ENCODE measurements around the gene YPEL3. TPM values are rescaled to one million over a fixed set of nuclear protein-coding genes. Genes with fewer than 3 reads are reported as not detected.
"Not testable (repeated sequence)": the region's sequence is repeated elsewhere in the genome, so short reads cannot be mapped to it uniquely, and the experiment has no call there.

YPEL3 gene
- total RNA-seq, 1 donor from 2014 or later = 25.0 TPM

GRCh38 chr16:30116291-30117207 is 20.5 kb upstream of the YPEL3 start:
- DNase-seq = no peak

DNA sequence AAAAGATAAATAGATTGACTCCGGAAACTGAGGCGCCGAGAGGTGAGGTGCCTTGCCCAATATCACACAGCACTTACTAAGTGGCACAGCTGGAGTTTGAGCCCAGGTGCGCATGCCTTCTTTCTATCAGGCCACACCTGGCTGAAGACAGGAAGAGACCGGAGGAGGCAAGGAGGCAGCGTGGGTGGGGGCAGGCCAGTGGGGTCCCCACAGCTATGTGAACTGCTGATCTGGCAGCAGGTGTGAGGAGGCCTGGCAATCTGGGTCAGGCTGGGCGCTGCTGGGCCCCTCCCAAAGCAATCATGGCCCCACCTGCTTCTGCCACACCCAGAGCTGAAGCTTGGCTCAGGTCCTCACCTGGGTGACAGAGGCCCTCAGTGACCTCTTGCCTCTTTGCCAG is 19.2 kb upstream of the YPEL3 start:
- no peak for DNase-seq

GRCh38 chr16:30114833-30115232 is 18.8 kb upstream of the YPEL3 start:
- DNase-seq = not testable (repeated sequence)

- DNase-seq = no peak
Measured at GRCh38 chr16:30114411-30114810, 18.4 kb upstream of the YPEL3 start.

DNA sequence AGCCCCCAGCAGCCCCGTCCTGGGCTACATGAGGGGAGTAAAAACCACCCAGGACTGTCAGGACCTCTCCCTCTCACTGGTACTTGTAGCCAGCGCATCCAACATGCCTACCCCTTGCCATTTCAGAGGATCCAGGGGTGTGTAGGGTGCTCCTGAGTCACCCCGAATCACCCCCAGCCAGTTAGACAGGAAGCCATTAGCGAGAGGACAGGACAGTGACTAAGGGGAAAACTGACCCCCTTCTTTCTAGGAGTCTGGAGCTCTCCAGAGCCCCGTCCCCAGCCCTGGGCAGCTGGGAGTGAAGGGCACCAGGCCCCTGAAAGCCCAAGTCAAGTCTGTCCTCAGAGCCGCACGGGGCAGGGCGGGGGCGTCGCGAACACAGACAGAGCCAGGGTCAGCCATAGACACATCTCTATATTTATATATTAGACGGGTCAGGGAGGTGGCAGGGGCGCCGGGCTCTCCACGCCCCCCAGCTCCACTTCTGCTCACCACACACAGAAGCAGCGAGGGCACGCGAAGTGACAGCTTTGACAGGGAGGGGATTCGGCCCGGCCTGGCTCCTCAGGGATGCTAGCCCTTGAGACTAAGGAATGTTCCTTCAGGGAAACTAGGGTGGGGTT is 17.8 kb upstream of the YPEL3 start:
- no peak for DNase-seq

GRCh38 chr16:30113031-30113710 is 17.2 kb upstream of the YPEL3 start, which contains the start of gene GDPD3:
Gene GDPD3, minus strand, starts transcription at chr16:30113537. Its CDS starts 59 bp downstream, at chr16:30113478.
- DNase-seq = no peak

GRCh38 chr16:30112197-30113030 is 16.4 kb upstream of the YPEL3 start:
- peak; percentile 79 for DNase-seq

- DNase-seq = no peak
Measured at GRCh38 chr16:30110661-30111060, 14.6 kb upstream of the YPEL3 start.

DNA sequence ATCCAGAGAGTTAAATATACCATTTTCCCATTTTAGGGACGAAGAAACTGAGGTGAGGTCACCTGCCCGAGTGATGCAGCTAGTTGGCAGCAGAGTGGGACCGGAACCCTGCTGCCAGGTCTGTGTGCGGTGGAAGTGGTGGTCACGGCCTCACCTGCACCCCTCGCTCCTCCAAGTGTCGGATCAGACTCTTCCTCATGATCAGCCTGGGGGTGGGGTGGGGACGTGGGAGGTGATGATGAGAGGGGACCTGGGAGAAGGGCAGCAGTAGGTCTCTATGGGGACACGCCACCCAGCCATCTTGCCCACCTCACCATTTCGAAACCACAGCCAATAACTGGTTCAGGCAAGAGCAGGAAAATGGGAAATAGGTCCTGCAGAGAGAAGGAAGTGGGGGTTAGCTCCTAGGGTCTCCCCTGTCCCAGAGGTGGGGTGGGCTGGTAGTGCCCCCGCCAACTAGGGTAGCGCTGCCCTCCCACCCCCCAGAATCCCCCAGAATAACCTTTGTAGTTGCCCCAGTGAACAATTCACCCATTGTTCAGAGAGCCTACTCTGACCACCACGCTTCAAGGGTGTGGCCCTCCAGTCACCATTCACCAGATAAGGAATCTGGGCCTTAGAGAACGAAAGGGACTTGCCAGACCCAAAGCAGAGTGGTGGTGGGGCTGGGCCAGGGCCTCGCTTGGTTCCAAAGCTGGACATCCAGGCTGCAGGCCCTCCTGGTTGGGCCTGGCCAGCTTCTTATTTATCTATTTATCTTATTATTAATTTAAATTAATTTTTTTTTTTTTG is 12.2 kb upstream of the YPEL3 start:
- DNase-seq = no peak

- DNase-seq = no peak
Measured at GRCh38 chr16:30104492-30104891, 8.5 kb upstream of the YPEL3 start.

- no peak for DNase-seq
Measured at GRCh38 chr16:30104090-30104489, 8.1 kb upstream of the YPEL3 start.

- DNase-seq = peak; percentile 15
Measured at GRCh38 chr16:30096862-30097563, 1.0 kb upstream of the YPEL3 start.

DNA sequence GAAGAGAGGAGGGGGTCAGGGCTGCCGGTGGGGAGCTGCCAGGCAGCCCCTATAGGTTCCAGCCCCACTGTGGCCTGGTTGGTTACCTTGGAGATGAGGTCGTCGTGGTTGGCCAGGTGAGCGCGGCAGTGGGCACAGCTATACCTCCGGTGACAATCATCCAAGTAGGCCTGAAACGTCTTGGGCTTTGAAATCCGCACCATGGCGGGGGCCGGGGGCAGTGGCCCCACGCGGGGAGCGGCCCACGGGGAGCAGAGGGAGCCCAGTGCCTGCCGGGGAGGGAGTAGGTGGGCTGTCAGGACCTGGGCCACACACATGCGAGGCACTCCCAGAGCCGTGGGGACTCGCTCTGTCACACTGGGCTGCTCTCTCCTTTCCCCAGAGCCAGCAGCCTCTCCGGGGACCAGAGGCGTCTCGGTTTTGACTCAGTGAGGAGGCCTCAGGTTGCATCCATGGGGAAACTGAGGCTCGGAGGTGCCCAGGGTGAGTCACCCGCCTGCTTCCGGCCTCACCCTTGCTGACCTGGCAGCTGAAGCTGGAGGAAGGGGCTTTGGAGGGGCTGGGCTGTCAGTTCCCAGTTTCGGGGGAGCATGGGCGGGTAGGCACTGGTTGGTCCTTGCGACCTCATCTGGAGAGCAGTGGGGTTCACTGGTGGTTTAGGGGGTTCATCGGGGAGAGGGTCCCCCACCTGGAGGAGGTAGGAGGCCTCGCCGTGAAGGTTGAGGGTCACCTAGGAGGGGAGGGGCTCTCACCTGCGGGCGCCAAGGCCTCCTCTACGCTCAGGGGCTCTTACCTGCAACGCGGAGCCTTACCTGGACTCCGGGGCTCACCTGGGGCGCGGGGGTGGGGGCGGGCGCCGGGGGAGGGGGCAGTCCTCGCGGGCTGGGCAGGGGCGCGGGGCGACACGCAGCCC is 591 bp downstream of the YPEL3 start:
- peak; percentile 28 for DNase-seq

DNA sequence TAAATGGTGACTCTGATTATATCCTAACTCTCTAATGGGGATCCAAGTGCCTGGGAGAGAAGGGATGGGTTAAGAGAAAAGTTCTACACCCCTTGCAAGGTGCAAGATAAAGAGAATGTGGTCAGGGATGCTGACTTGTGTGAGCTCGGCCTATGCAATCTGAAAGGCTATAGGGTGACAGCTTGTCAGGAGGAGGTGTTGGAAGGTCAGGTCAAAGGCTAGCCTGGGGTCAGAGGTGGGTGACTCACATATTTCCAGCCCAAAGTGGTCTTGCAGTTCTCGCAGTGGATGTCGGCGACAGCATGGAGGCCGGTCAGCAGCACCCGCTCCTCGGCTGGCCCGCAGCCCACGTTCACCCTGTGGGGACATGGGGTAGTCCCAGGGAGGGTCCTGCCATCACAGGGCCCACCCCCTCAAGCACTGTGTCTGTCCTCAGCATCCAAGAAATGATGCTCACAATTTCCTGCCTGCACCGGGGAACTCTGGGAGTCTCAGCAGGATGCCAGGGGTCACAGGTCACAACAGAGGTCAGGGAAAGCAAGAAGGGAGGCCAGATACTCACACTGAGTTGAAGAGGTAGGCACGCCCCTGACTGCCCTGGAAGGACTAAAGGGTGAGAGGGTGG is 1.4 kb downstream of the YPEL3 start:
- no peak for DNase-seq

DNA sequence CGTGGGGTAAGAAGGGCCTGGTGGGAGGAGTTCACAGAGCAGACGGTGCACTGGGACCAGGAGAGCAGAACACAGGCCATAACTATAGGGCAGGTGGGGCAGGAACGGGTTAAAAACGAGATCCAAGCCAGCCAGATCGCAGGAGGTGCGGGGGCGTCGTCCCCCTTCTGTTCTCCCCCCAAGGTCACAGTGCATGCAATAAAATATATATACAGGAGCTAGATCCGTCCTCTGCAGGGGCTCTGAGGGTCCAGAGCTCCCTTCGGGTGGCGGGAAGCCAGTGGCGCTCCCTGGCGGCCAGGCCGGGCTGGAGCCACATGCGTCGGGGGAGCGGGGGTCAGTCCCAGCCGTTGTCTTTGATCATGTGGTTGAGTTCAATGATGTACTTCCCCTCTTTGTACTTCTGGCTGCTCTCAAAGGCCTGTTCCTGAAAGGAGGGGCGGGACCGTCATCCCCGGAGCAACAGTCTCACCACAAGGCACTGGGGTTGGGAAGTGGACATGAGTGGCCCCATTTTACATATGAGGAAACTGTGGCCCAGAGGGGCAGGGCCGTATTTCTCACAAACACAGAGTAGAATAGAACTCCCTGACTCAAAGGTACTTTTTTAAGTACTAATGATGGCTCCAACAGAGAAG is 3.5 kb downstream of the YPEL3 start:
- peak; percentile 98 for DNase-seq

GRCh38 chr16:30091474-30092372 is 4.3 kb downstream of the YPEL3 start, which contains the start of gene TBX6:
Gene TBX6, minus strand, starts transcription at chr16:30091924. Its CDS starts 731 bp downstream, at chr16:30091193.
- DNase-seq = peak; percentile 96

DNA sequence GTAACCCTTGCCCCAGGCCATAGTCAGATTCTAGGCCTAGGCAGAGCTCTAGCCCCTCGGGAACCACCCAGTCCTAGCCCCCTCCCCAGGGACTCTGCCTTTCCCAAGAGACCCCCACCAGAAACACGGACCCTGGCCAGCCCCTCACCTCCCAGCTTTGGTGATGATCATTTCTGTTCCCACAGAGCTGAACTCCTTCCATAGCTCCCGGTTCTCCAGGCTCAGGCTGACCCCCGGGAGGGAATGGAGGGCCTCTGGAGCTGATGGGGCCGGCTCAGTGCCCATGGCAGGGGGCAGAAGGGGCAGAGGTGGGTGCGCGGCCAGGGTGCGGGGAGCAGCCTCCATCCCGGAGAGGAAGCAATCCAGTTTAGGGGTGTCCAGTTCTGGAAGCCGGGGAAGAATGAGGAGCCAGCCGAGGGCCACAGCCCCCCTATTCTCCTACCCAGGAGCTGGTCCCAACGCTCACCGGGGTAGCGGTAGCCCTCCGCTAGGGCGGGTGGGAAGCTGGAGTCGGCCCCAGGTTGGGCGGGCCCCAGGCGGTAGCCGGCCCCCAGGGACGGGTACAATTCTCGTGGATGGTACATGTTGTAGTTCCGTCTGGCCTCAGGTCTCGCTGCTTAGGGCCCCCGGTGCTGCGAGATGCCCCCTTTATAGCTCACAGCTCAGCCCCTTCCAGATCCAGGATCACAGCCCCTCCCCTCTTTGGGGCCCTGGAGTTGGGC is 5.2 kb downstream of the YPEL3 start:
- DNase-seq = no peak

Measured in dermis blood vessel endothelial cell (primary cell).